Breast epithelium (tissue), 3 donors: Measurements from ENCODE around the gene TRPM3.

Experiments
- CTCF ChIP-seq, 3 donors: fragments of 450-650 bp; IDR thresholded peaks; one replicate each; pipeline ENCODE4 v1.5.1; 2016 to 2017; ENCODE audit warnings: antibody characterized with exemption in 3 of 3, mild to moderate bottlenecking in 3 of 3, moderate library complexity in 3 of 3
- POLR2A ChIP-seq: fragments of 450-650 bp; IDR thresholded peaks from one replicate; pipeline ENCODE4 v1.6.1; 2016; ENCODE audit warnings: antibody characterized with exemption, mild to moderate bottlenecking, moderate library complexity

- TF ChIP-seq CTCF (IDR thresholded peaks at IDR 0.05) (no peak), POLR2A (no peak)
Measured at GRCh38 chr9:70635790-70636189, 485.6 kb downstream of the TRPM3 start.
